SK-N-MC (cell line): Measurements from ENCODE around the gene TGM5.

Experiments
- EZH2 ChIP-seq: fragments of 200-600 bp; sonication (generic); IDR thresholded peaks from one replicate; pipeline ENCODE4 v1.6.1; 2017; ENCODE audit warnings: antibody characterized with exemption
- POLR2AphosphoS5 ChIP-seq: IDR thresholded peaks from 2 replicates; pipeline ENCODE4 v1.6.1; 2012; ENCODE audit warnings: mild to moderate bottlenecking, low read depth, low read length, borderline replicate concordance

- TF ChIP-seq EZH2 (no peak), POLR2AphosphoS5 (no peak)
Observed at GRCh38 chr15:43199945-43200488, 66.7 kb downstream of the TGM5 start.
